Iris pigment epithelial cell (primary cell): ENCODE results near the gene F2R.

ENCODE experiments used
- DNase-seq: peaks from one replicate; pipeline ENCODE4 v3.0.0-alpha.2; 2011; ENCODE audit warnings: low read depth

Gene F2R

GRCh38 chr5:76690704-76691466 is 25.0 kb upstream of the F2R start:
- DNase-seq = peak; percentile 78

- DNase-seq = peak; percentile 78
Measured at GRCh38 chr5:76691467-76692273, 24.3 kb upstream of the F2R start.

GRCh38 chr5:76692274-76692540 is 23.7 kb upstream of the F2R start:
- DNase-seq = no peak

- no peak for DNase-seq
Measured at GRCh38 chr5:76692651-76693050, 23.3 kb upstream of the F2R start.

- DNase-seq = no peak
Measured at GRCh38 chr5:76693141-76693540, 22.8 kb upstream of the F2R start.

GRCh38 chr5:76694317-76694716 is 21.6 kb upstream of the F2R start:
- DNase-seq = no peak

GRCh38 chr5:76695346-76695745 is 20.6 kb upstream of the F2R start:
- DNase-seq = no peak

- no peak for DNase-seq
Measured at GRCh38 chr5:76696251-76696650, 19.7 kb upstream of the F2R start.

- no peak for DNase-seq
Measured at GRCh38 chr5:76697670-76698069, 18.3 kb upstream of the F2R start.

- no peak for DNase-seq
Measured at GRCh38 chr5:76700571-76700970, 15.4 kb upstream of the F2R start.

GRCh38 chr5:76701298-76701697 is 14.6 kb upstream of the F2R start:
- peak; percentile 95 for DNase-seq

GRCh38 chr5:76703707-76704106 is 12.2 kb upstream of the F2R start:
- DNase-seq = no peak

- DNase-seq = peak; percentile 40
Measured at GRCh38 chr5:76704131-76704663, 11.7 kb upstream of the F2R start.

GRCh38 chr5:76705574-76705973 is 10.4 kb upstream of the F2R start:
- no peak for DNase-seq

- DNase-seq = peak; percentile 70
Measured at GRCh38 chr5:76709762-76710161, 6.2 kb upstream of the F2R start.

- no peak for DNase-seq
Measured at GRCh38 chr5:76710991-76711390, 4.9 kb upstream of the F2R start.

GRCh38 chr5:76714751-76715485 is 1.0 kb upstream of the F2R start:
- DNase-seq = no peak

- DNase-seq = no peak
Measured at GRCh38 chr5:76715486-76715735, 515 bp upstream of the F2R start.

GRCh38 chr5:76716456-76717157 is 681 bp downstream of the F2R start:
- DNase-seq = no peak

GRCh38 chr5:76717222-76718083 is 1.5 kb downstream of the F2R start:
- DNase-seq = no peak

- no peak for DNase-seq
Measured at GRCh38 chr5:76718381-76718832, 2.5 kb downstream of the F2R start.
